Fibroblast of lung (primary cell): ENCODE data around the gene FBXL13. TPM values are rescaled to one million over a fixed set of nuclear protein-coding genes. Genes with fewer than 3 reads are reported as not detected.
A peak's percentile ranks its signal among the peaks of the same experiment; 100 is the strongest.

ENCODE experiments used
- DNase-seq, 2 donors: peaks; one replicate each; pipeline versions ENCODE4 v3.0.0 to v3.0.0-alpha.2; 2010; ENCODE audit warnings: low read depth in 2 of 2
- H2AFZ ChIP-seq: 2 replicates; pipeline ENCODE4 v1.5.1; 2012; ENCODE audit warnings: low read length, control low read depth, inconsistent platforms
- H3K27ac ChIP-seq: 2 replicates; pipeline ENCODE4 v1.5.1; 2011; ENCODE audit warnings: low read length, control low read depth; ENCODE audit not compliant: insufficient read depth
- H3K27me3 ChIP-seq: 2 replicates; pipeline ENCODE4 v1.5.1; 2011; ENCODE audit warnings: mild to moderate bottlenecking, low read length; ENCODE audit not compliant: control insufficient read depth, insufficient read depth
- H3K36me3 ChIP-seq: 2 replicates; pipeline ENCODE4 v1.5.1; 2011; ENCODE audit warnings: low read length; ENCODE audit not compliant: control insufficient read depth, insufficient read depth
- H3K4me1 ChIP-seq: 2 replicates; pipeline ENCODE4 v1.5.1; 2011; ENCODE audit warnings: low read length; ENCODE audit not compliant: control insufficient read depth, insufficient read depth; ENCODE audit errors: extremely low read depth
- H3K4me2 ChIP-seq: 2 replicates; pipeline ENCODE4 v1.5.1; 2011; ENCODE audit warnings: low read length, control low read depth; ENCODE audit not compliant: insufficient read depth; ENCODE audit errors: extremely low read depth
- H3K4me3 ChIP-seq, 4 experiments: fragments of 200-600 bp in 1 of 4; sonication (generic) in 1 of 4; replicated peaks in 1 of 4; 2 replicates each; pipeline ENCODE4 v1.5.1; 2011 to 2016; ENCODE audit warnings: low read length in 4 of 4, low read depth in 3 of 4, mild to moderate bottlenecking in 3 of 4, control low read depth in 2 of 4, inconsistent platforms in 1 of 4, mixed read lengths in 1 of 4; ENCODE audit not compliant: insufficient read depth in 1 of 4; ENCODE audit errors: control extremely low read depth in 1 of 4
- H3K79me2 ChIP-seq: 2 replicates; pipeline ENCODE4 v1.5.1; 2012; ENCODE audit warnings: mild to moderate bottlenecking, low read length, inconsistent platforms; ENCODE audit not compliant: control insufficient read depth, insufficient read depth
- H3K9ac ChIP-seq: 2 replicates; pipeline ENCODE4 v1.5.1; 2011; ENCODE audit warnings: mild to moderate bottlenecking, low read length, control low read depth; ENCODE audit not compliant: insufficient read depth
- H3K9me3 ChIP-seq: 2 replicates; pipeline ENCODE4 v1.5.1; 2012; ENCODE audit warnings: low read depth, low read length; ENCODE audit not compliant: control insufficient read depth, insufficient read depth
- H4K20me1 ChIP-seq: 2 replicates; pipeline ENCODE4 v1.5.1; 2011; ENCODE audit warnings: low read length; ENCODE audit not compliant: control insufficient read depth, insufficient read depth; ENCODE audit errors: extremely low read depth
- CTCF ChIP-seq, 2 donors: IDR thresholded peaks in 1 of 2; conservative IDR thresholded peaks in 1 of 2; 1 replicate in 1 of 2; 2 replicates in 1 of 2; pipeline ENCODE4 v1.5.1; 2011 to 2012; ENCODE audit warnings: low read length in 2 of 2, control low read depth in 1 of 2, inconsistent platforms in 1 of 2, low read depth in 1 of 2, mild to moderate bottlenecking in 1 of 2
- EZH2 ChIP-seq: IDR thresholded peaks from 2 replicates; pipeline ENCODE4 v1.5.1; 2012; ENCODE audit warnings: low read length, control low read depth, mild to moderate bottlenecking; ENCODE audit errors: missing control alignments
- polyA plus RNA-seq, 2 donors: library from polyadenylated mRNA; depleted of rRNA in 1 of 2; stranded (reverse) in 1 of 2; unstranded in 1 of 2; fragments of >200 nt; gene quantifications; 2 replicates each; pipeline ENCODE4 v1.2.1, GENCODE V29; 2011 to 2012; ENCODE audit warnings: missing spikeins in 1 of 2
- total RNA-seq: library from RNA; depleted of rRNA; stranded (reverse); fragments of >200 nt; gene quantifications from 2 replicates; pipeline ENCODE4 v1.2.1, GENCODE V29; 2014

Gene FBXL13
- total and polyA plus RNA-seq, 2 donors (not counting 1 experiment from before 2014, with no cell fraction given): 0.41 to 0.66 TPM

DNA sequence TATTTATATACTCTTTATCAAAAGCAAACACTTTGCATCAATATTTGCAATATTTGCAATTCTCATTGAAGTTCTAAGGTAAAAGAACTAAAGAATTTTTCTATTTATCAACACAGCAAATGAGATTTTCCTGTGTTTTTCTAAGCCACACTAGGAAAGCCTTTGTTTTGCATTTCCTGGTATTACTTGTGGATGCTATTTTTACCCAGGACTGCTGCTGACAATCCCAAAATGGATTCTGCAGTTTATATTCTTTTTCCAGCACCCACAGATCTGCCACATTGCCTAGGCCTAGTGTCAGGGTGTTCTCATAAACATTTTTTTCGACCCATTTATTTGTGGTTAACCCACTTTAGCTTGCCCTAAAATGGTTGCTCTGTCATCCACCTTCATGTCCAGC lies 135.9 kb downstream of the FBXL13 start:
- no peak for DNase-seq
- peaks cover 3% of the 10 kb centered on the region for H3K4me1 ChIP-seq
- no peaks in the 10 kb centered on the region for H3K9me3 ChIP-seq
- H2AFZ ChIP-seq: no peak overlapping the region
- H3K27me3 ChIP-seq: no peaks in the 10 kb centered on the region
- H3K27ac ChIP-seq: no peak overlapping the region
- H3K79me2 ChIP-seq: no peaks in the 10 kb centered on the region
- TF ChIP-seq EZH2: no peak
- no peak for TF ChIP-seq CTCF (conservative IDR thresholded peaks at IDR 0.05 in 1 of 2, IDR thresholded peaks at IDR 0.05 in 1 of 2; ENCODE audit: low read depth in 1 of 2, low read length in 2 of 2)
- no peaks in the 10 kb centered on the region for H3K36me3 ChIP-seq
- no peaks in the 10 kb centered on the region for H4K20me1 ChIP-seq
- no peak overlapping the region for H3K9ac ChIP-seq
- no peak overlapping the region for H3K4me3 ChIP-seq
- no peak overlapping the region for H3K4me2 ChIP-seq

- DNase-seq: peak; percentile 19 to 61
- Histone ChIP-seq H3K27me3 (no peaks in the 10 kb centered on the region), H4K20me1 (no peaks in the 10 kb centered on the region), H3K4me2 (no peak overlapping the region), H3K9ac (no peak overlapping the region), H3K4me3 (peak overlapping the region in 1 of 4 experiments; percentile 4), H2AFZ (no peak overlapping the region), H3K4me1 (peaks cover 2% of the 10 kb centered on the region), H3K79me2 (no peaks in the 10 kb centered on the region), H3K27ac (no peak overlapping the region), H3K36me3 (no peaks in the 10 kb centered on the region), H3K9me3 (no peaks in the 10 kb centered on the region)
- TF ChIP-seq EZH2 (no peak), CTCF (conservative IDR thresholded peaks at IDR 0.05 in 1 of 2, IDR thresholded peaks at IDR 0.05 in 1 of 2; ENCODE audit: low read depth in 1 of 2, low read length in 2 of 2) (no peak)
These were observed 139.0 kb downstream of the FBXL13 start for GRCh38 chr7:102935450-102936115.

GRCh38 chr7:102934701-102935100 lies 139.9 kb downstream of the FBXL13 start:
- Histone ChIP-seq H3K9me3 (no peaks in the 10 kb centered on the region), H2AFZ (no peak overlapping the region), H3K27ac (peak overlapping the region; percentile 81), H4K20me1 (no peaks in the 10 kb centered on the region), H3K79me2 (no peaks in the 10 kb centered on the region), H3K36me3 (no peaks in the 10 kb centered on the region), H3K4me3 (no peak overlapping the region), H3K4me1 (peaks cover 2% of the 10 kb centered on the region), H3K4me2 (peak overlapping the region; percentile 17), H3K9ac (no peak overlapping the region), H3K27me3 (no peaks in the 10 kb centered on the region)
- TF ChIP-seq CTCF (conservative IDR thresholded peaks at IDR 0.05 in 1 of 2, IDR thresholded peaks at IDR 0.05 in 1 of 2; ENCODE audit: low read depth in 1 of 2, low read length in 2 of 2): no peak
- TF ChIP-seq EZH2: no peak
- DNase-seq: no peak
